ENCODE results near the gene JPT1. TPM values are rescaled to one million over a fixed set of nuclear protein-coding genes. Genes with fewer than 3 reads are reported as not detected.

The JPT1 gene
- total and polyA plus RNA-seq, 2 donors (not counting 3 experiments of a cell fraction or from before 2014, with no cell fraction given): 212 to 352 TPM

DNA sequence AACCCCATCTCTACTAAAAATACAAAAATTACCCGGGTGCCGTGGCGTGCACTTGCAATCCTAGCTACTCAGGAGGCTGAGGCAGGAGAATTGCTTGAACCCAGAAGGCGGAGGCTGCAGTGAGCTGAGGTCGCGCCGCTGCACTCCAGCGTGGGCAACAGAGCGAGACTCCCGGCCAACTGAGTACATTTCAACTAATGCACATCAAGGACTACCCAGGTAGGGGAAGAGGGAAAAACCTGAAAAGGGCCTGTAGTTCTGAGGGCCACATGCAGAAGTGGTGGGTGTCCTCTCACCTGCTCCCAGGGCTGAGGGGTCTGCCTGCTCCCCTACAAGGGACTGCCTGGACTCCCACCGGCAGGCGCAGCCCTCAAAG is 67.1 kb downstream of the JPT1 start:
- POLR2A ChIA-PET: interaction anchor here (0.9 to 1.1 kb wide), 2 partner anchors 9 to 25 kb away, joined by 3 to 5 read pairs; no protein-coding TSS in a partner anchor
- H3K9me3 ChIP-seq (replicated peaks; ENCODE audit: control insufficient read depth, insufficient read depth, low read length): no peaks in the 10 kb centered on the region
- no peak for FAIRE-seq

More for the DNA sequence above, 67.1 kb downstream of the JPT1 start:
- intact Hi-C loops (cut with micrococcal nuclease) (loop anchor here (1.0 to 2.0 kb wide), 5 partner anchors 9 to 52 kb away; partner anchors contain the start of gene ATP5PD), dilution Hi-C loops (cut with MboI; ENCODE audit: extremely low pct_ligation_motif_present, low sequenced_read_pairs) (no loop called here)
- DNase-seq (ENCODE audit: low read depth, low spot score): no peak
- CTCF ChIA-PET: interaction anchor here (1.3 to 4.1 kb wide), 7 partner anchors 9 to 126 kb away, joined by 3 to 35 read pairs (median 13); no protein-coding TSS in a partner anchor
- Histone ChIP-seq H3K4me3 (replicated peaks in 1 of 3; ENCODE audit: insufficient read depth in 1 of 3, low read depth in 1 of 3, low read length in 3 of 3) (peak overlapping the region in 1 of 3 experiments; percentile 52), H3K4me1 (ENCODE audit: control insufficient read depth, extremely low read depth, insufficient read depth, low read length) (peaks cover 42% of the 10 kb centered on the region), H2AFZ (ENCODE audit: low read depth, low read length) (peak overlapping the region; percentile 61), H3K4me2 (ENCODE audit: insufficient read depth, low read length) (peak overlapping the region; percentile 33), H3K27me3 (ENCODE audit: control insufficient read depth in 2 of 2, insufficient read depth in 2 of 2, low read length in 2 of 2) (no peaks in the 10 kb centered on the region), H3K79me2 (ENCODE audit: control insufficient read depth, insufficient read depth, low read length) (no peaks in the 10 kb centered on the region), H4K20me1 (replicated peaks; ENCODE audit: control insufficient read depth, extremely low read depth, insufficient read depth, low read length) (no peaks in the 10 kb centered on the region), H3K36me3 (ENCODE audit: control insufficient read depth in 2 of 2, extremely low read depth in 1 of 2, insufficient read depth in 2 of 2, low read length in 2 of 2) (no peaks in the 10 kb centered on the region), H3K9me1 (replicated peaks; ENCODE audit: control insufficient read depth, extremely low read depth, insufficient read depth, low read length) (no peaks in the 10 kb centered on the region), H3K9ac (replicated peaks; ENCODE audit: extremely low read depth, insufficient read depth, low read length) (peak overlapping the region; percentile 28), H3K27ac (ENCODE audit: insufficient read depth, low read depth, low read length) (peak overlapping the region; percentile 88)
- no TSS peak for BruUV-seq (replicated peaks)
- TF ChIP-seq POLR2AphosphoS5 (IDR thresholded peaks at IDR 0.05; ENCODE audit: insufficient read depth, low read depth, low read length): no peak
- TF ChIP-seq GATA2 (IDR thresholded peaks at IDR 0.05; ENCODE audit: insufficient read depth, insufficient read length, low read depth, low read length): no peak
- no peak for TF ChIP-seq JUN (IDR thresholded peaks at IDR 0.05; ENCODE audit: borderline replicate concordance, insufficient read depth, insufficient read length, low read depth)
- TF ChIP-seq FOS (IDR thresholded peaks at IDR 0.05; ENCODE audit: borderline replicate concordance, insufficient read depth, low read length): no peak
- TF ChIP-seq, protein P1, sequence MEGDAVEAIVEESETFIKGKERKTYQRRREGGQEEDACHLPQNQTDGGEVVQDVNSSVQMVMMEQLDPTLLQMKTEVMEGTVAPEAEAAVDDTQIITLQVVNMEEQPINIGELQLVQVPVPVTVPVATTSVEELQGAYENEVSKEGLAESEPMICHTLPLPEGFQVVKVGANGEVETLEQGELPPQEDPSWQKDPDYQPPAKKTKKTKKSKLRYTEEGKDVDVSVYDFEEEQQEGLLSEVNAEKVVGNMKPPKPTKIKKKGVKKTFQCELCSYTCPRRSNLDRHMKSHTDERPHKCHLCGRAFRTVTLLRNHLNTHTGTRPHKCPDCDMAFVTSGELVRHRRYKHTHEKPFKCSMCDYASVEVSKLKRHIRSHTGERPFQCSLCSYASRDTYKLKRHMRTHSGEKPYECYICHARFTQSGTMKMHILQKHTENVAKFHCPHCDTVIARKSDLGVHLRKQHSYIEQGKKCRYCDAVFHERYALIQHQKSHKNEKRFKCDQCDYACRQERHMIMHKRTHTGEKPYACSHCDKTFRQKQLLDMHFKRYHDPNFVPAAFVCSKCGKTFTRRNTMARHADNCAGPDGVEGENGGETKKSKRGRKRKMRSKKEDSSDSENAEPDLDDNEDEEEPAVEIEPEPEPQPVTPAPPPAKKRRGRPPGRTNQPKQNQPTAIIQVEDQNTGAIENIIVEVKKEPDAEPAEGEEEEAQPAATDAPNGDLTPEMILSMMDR (IDR thresholded peaks at IDR 0.05; ENCODE audit: extremely low read depth in 1 of 2, insufficient read depth in 1 of 2, low read depth in 1 of 2, low read length in 2 of 2): no peak
- TF ChIP-seq EZH2 (IDR thresholded peaks at IDR 0.05; ENCODE audit: borderline replicate concordance, low read depth, low read length, severe bottlenecking): no peak
- TF ChIP-seq, protein P2, sequence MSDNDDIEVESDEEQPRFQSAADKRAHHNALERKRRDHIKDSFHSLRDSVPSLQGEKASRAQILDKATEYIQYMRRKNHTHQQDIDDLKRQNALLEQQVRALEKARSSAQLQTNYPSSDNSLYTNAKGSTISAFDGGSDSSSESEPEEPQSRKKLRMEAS (IDR thresholded peaks at IDR 0.05; ENCODE audit: insufficient read depth, insufficient read length): no peak
- no peak for TF ChIP-seq MYC (IDR thresholded peaks at IDR 0.05; ENCODE audit: low read depth, low read length)
- no peak for TF ChIP-seq POLR2A (IDR thresholded peaks at IDR 0.05; ENCODE audit: low read depth, low read length)
